ENCODE data around the gene HTR3E.
"Not testable (repeated sequence)": the region's sequence is repeated elsewhere in the genome, so short reads cannot be mapped to it uniquely, and the experiment has no call there.

HTR3E gene

GRCh38 chr3:184149123-184149522, 52.3 kb downstream of the HTR3E start:
- DNase-seq = no peak
- in situ Hi-C loops (cut with MboI; ENCODE audit: low pct_unique_long_range_greater_than_20kb, low sequenced_read_pairs) = no loop called here

GRCh38 chr3:184149770-184150169, 52.9 kb downstream of the HTR3E start:
- in situ Hi-C loops (cut with MboI; ENCODE audit: low pct_unique_long_range_greater_than_20kb, low sequenced_read_pairs); DNase-seq: not testable (repeated sequence)

GRCh38 chr3:184154885-184155643, 58.2 kb downstream of the HTR3E start, which contains the start of gene DVL3:
Gene DVL3 (plus strand): TSS chr3:184155377. CDS start chr3:184155636, 259 bp downstream.
- in situ Hi-C loops (cut with MboI; ENCODE audit: low pct_unique_long_range_greater_than_20kb, low sequenced_read_pairs) = no loop called here
- peak; percentile 42 for DNase-seq

DNA sequence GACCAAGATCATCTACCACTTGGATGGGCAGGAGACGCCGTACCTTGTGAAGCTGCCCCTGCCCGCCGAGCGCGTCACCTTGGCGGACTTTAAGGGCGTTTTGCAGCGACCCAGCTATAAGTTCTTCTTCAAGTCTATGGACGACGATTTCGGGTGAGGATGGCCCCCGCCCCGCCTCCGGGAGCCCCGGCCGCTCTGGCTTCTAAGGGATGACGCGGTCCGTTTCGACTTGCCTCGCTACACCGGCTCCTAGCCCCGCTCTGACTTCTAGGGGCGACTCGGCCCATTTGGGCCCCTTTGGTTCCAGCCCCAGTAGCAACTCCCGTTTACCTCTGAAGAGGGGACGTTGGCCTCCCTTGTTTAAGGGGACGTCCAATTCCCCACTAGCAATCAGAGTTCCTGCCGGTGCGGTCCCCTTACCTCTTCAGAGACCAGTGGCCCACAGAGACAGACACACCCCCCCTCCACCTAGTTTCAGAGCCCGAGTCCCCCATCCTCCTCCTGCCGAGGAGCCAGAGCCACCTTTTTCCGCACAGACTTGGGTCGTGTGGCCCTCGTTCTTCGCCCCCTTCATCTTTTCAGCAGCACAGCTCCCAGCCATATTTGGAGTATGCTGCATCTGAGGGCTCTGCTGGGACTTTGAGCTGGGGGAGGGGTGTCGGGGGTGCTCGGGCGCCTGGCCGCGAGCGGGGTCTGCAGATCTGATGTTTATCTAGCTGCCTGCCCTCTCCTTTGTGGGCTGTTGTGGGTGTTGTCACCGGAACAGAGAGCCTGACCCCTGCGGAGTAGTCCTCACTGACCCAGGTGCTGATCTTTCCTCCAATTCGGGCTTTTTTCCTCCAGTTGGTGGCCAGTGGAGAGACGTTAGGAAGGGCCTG, 59.0 kb downstream of the HTR3E start:
- peak; percentile 41 for DNase-seq
- in situ Hi-C loops (cut with MboI; ENCODE audit: low pct_unique_long_range_greater_than_20kb, low sequenced_read_pairs) = no loop called here

- no peak for DNase-seq
- in situ Hi-C loops (cut with MboI; ENCODE audit: low pct_unique_long_range_greater_than_20kb, low sequenced_read_pairs) = no loop called here
These were observed 59.7 kb downstream of the HTR3E start for GRCh38 chr3:184156522-184156955.
